ENCODE results near the gene ZNF835. TPM values are rescaled to one million over a fixed set of nuclear protein-coding genes. Genes with fewer than 3 reads are reported as not detected.

The ZNF835 gene
- total and polyA plus RNA-seq, 10 of the 15 experiments (the other 5 are each of a cell fraction or from before 2014, with no cell fraction given), result not detected

- H3K9me3 ChIP-seq (replicated peaks; ENCODE audit: control insufficient read depth, insufficient read depth, low read length), result peaks cover 9% of the 10 kb centered on the region; the same call in 1 of the 3 replicates
- no peaks in the 10 kb centered on the region for H3K27me3 ChIP-seq (replicated peaks in 1 of 2; ENCODE audit: control insufficient read depth in 2 of 2, insufficient read depth in 2 of 2, low read length in 1 of 2)
- no peaks in the 10 kb centered on the region for H3K79me2 ChIP-seq (ENCODE audit: control insufficient read depth, insufficient read depth, low read length)
- no peak overlapping the region for H3K27ac ChIP-seq (ENCODE audit: control insufficient read depth, insufficient read depth)
- ChIA-PET SMC1A (ENCODE audit: uncharacterized antibody, unreplicated experiment) (no interaction called here), CTCF (no interaction called here), POLR2A (no interaction called here), RAD21 (ENCODE audit: unreplicated experiment) (no interaction called here)
- over 99% methylated on average over 37 of the region's 37 CpGs for WGBS (ENCODE audit: insufficient coverage, insufficient replicate concordance, low lambda C conversion rate, missing lambda C conversion rate)
- in situ Hi-C loops (cut with MboI) (no loop called here), intact Hi-C loops (cut with micrococcal nuclease; ENCODE audit: unreplicated experiment) (no loop called here)
- H3K4me1 ChIP-seq (ENCODE audit: control insufficient read depth, insufficient read depth, low read length), result no peaks in the 10 kb centered on the region
- no peak overlapping the region for H3K9ac ChIP-seq (ENCODE audit: control insufficient read depth, insufficient read depth, low read length)
- no peak overlapping the region for H3K4me3 ChIP-seq
- FAIRE-seq, result no peak
- no peaks in the 10 kb centered on the region for H4K20me1 ChIP-seq (ENCODE audit: control insufficient read depth, insufficient read depth)
- DNase-seq (ENCODE audit: low read depth, low spot score), result no peak
- H3K36me3 ChIP-seq (ENCODE audit: control insufficient read depth in 2 of 2, insufficient read depth in 2 of 2, low read length in 1 of 2), result no peaks in the 10 kb centered on the region; a peak in 2 of 4 replicates
- H2AFZ ChIP-seq (ENCODE audit: control insufficient read depth, low read depth, low read length), result no peak overlapping the region
- H3K4me2 ChIP-seq (ENCODE audit: control insufficient read depth, insufficient read depth), result no peak overlapping the region
- no peak for TF ChIP-seq EP300 (IDR thresholded peaks at IDR 0.05; ENCODE audit: borderline replicate concordance in 1 of 2, control insufficient read depth in 1 of 2, low read depth in 2 of 2, low read length in 2 of 2)
- no peak for TF ChIP-seq TCF3 (IDR thresholded peaks at IDR 0.05; ENCODE audit: borderline replicate concordance, insufficient read depth, low read depth, low read length)
- TF ChIP-seq ZNF384 (IDR thresholded peaks at IDR 0.05; ENCODE audit: borderline replicate concordance, low read depth, low read length), result no peak
- TF ChIP-seq RFX5 (IDR thresholded peaks at IDR 0.05; ENCODE audit: low read depth, low read length), result no peak
- no peak for ATAC-seq
- BruUV-seq (replicated peaks), result no TSS peak
These were observed 49.2 kb downstream of the ZNF835 start for GRCh38 chr19:56622374-56622773.

GRCh38 chr19:56619121-56619520 is 52.4 kb downstream of the ZNF835 start:
- Histone ChIP-seq H3K9me3 (replicated peaks; ENCODE audit: control insufficient read depth, insufficient read depth, low read length) (peaks cover 10% of the 10 kb centered on the region; the same call in 1 of the 3 replicates), H3K27me3 (replicated peaks in 1 of 2; ENCODE audit: control insufficient read depth in 2 of 2, insufficient read depth in 2 of 2, low read length in 1 of 2) (no peaks in the 10 kb centered on the region), H3K36me3 (ENCODE audit: control insufficient read depth in 2 of 2, insufficient read depth in 2 of 2, low read length in 1 of 2) (no peaks in the 10 kb centered on the region; a peak in 2 of 4 replicates), H3K4me2 (ENCODE audit: control insufficient read depth, insufficient read depth) (no peak overlapping the region), H3K4me3 (no peak overlapping the region), H3K27ac (ENCODE audit: control insufficient read depth, insufficient read depth) (no peak overlapping the region), H2AFZ (ENCODE audit: control insufficient read depth, low read depth, low read length) (no peak overlapping the region), H3K79me2 (ENCODE audit: control insufficient read depth, insufficient read depth, low read length) (no peaks in the 10 kb centered on the region), H3K4me1 (ENCODE audit: control insufficient read depth, insufficient read depth, low read length) (no peaks in the 10 kb centered on the region), H3K9ac (ENCODE audit: control insufficient read depth, insufficient read depth, low read length) (no peak overlapping the region), H4K20me1 (ENCODE audit: control insufficient read depth, insufficient read depth) (no peaks in the 10 kb centered on the region)
- FAIRE-seq (no peak), ATAC-seq (no peak), DNase-seq (ENCODE audit: low read depth, low spot score) (no peak)
- intact Hi-C loops (cut with micrococcal nuclease; ENCODE audit: unreplicated experiment) (no loop called here), in situ Hi-C loops (cut with MboI) (no loop called here)
- ChIA-PET RAD21 (ENCODE audit: unreplicated experiment) (no interaction called here), SMC1A (ENCODE audit: uncharacterized antibody, unreplicated experiment) (no interaction called here), CTCF (no interaction called here), POLR2A (no interaction called here)
- 79% methylated on average over 8 of the region's 8 CpGs for WGBS (ENCODE audit: insufficient coverage, insufficient replicate concordance, low lambda C conversion rate, missing lambda C conversion rate)
- BruUV-seq (replicated peaks), result no TSS peak
- no peak for TF ChIP-seq MEF2B (IDR thresholded peaks at IDR 0.05; ENCODE audit: partially characterized antibody, poor library complexity, severe bottlenecking)
- no peak for TF ChIP-seq ZBTB40 (IDR thresholded peaks at IDR 0.05; ENCODE audit: borderline replicate concordance)
- no peak for TF ChIP-seq KAT2A (conservative IDR thresholded peaks at IDR 0.05; ENCODE audit: control insufficient read depth, low read depth, low read length)
- no peak for TF ChIP-seq MLLT1 (IDR thresholded peaks at IDR 0.05)
- TF ChIP-seq DPF2 (IDR thresholded peaks at IDR 0.05), result no peak
- TF ChIP-seq RBBP5 (conservative IDR thresholded peaks at IDR 0.05), result no peak
- no peak for TF ChIP-seq HCFC1 (IDR thresholded peaks at IDR 0.05; ENCODE audit: low read length)
- no peak for TF ChIP-seq BMI1 (IDR thresholded peaks at IDR 0.05; ENCODE audit: borderline replicate concordance)
- TF ChIP-seq HDAC2 (IDR thresholded peaks at IDR 0.05), result no peak
- TF ChIP-seq CBX5 (IDR thresholded peaks at IDR 0.05; ENCODE audit: low read depth), result no peak

Data from GM12878 (cell line).